MM.1S (cell line): ENCODE measurements around the gene BEAN1.

Experiments used
- CTCF ChIP-seq: fragments of 300-600 bp; sonication (generic); IDR thresholded peaks from 2 replicates; pipeline ENCODE4 v1.5.1; 2016; ENCODE audit warnings: antibody characterized with exemption, low read length, mixed read lengths
- EZH2phosphoT487 ChIP-seq: fragments of 300-600 bp; sonication (generic); IDR thresholded peaks from 2 replicates; pipeline ENCODE4 v1.6.1; 2018; ENCODE audit warnings: antibody characterized with exemption, low read length

GRCh38 chr16:66468321-66468965, 41.3 kb downstream of the BEAN1 start:
- TF ChIP-seq CTCF = no peak
- no peak for TF ChIP-seq EZH2phosphoT487
